ENCODE data around the gene SLC16A8. TPM values are rescaled to one million over a fixed set of nuclear protein-coding genes. Genes with fewer than 3 reads are reported as not detected.

SLC16A8 gene
- total and polyA plus RNA-seq, 2 of the 13 experiments (the other 11 are each of a cell fraction or from before 2014, with no cell fraction given): not detected

GRCh38 chr22:38075961-38076360 lies 8.0 kb downstream of the SLC16A8 start (continued):
- no peak for TF ChIP-seq U2AF1 (optimal IDR thresholded peaks at IDR 0.05; ENCODE audit: low read depth, low read length)
- no peak for TF ChIP-seq HNRNPUL1 (IDR thresholded peaks at IDR 0.05; ENCODE audit: low read depth, low read length)
- TF ChIP-seq THRA (CRISPR knock-in tag; IDR thresholded peaks at IDR 0.05; ENCODE audit: borderline replicate concordance): no peak
- no peak for TF ChIP-seq SOX5 (CRISPR knock-in tag; IDR thresholded peaks at IDR 0.05; ENCODE audit: borderline replicate concordance)
- no peak for TF ChIP-seq ZSCAN20 (CRISPR knock-in tag; IDR thresholded peaks at IDR 0.05; ENCODE audit: borderline replicate concordance)
- no peak for TF ChIP-seq ZNF33B (CRISPR knock-in tag; IDR thresholded peaks at IDR 0.05)
- TF ChIP-seq ZNF44 (CRISPR knock-in tag; IDR thresholded peaks at IDR 0.05): no peak

GRCh38 chr22:38075105-38075825 lies 8.7 kb downstream of the SLC16A8 start:
- Histone ChIP-seq H3K79me2 (ENCODE audit: insufficient read depth, low read length) (no peaks in the 10 kb centered on the region), H3K27me3 (ENCODE audit: control insufficient read depth in 1 of 2, insufficient read depth in 2 of 2, low read length in 2 of 2) (no peaks in the 10 kb centered on the region), H3K27ac (ENCODE audit: extremely low read length, insufficient read depth, low read length) (no peak overlapping the region), H3K4me2 (ENCODE audit: low read depth, low read length) (no peak overlapping the region), H3K9ac (ENCODE audit: insufficient read depth, low read depth, low read length) (no peak overlapping the region), H3K4me1 (ENCODE audit: insufficient read depth, low read length) (no peaks in the 10 kb centered on the region), H4K20me1 (ENCODE audit: insufficient read depth, low read length) (no peaks in the 10 kb centered on the region), H3K4me3 (replicated peaks in 1 of 3; ENCODE audit: insufficient read depth in 1 of 3, low read depth in 2 of 3, low read length in 3 of 3) (no peak overlapping the region), H3K9me3 (ENCODE audit: low read length) (no peaks in the 10 kb centered on the region), H2AFZ (ENCODE audit: low read length) (no peak overlapping the region), H3K36me3 (replicated peaks in 1 of 2; ENCODE audit: control insufficient read depth in 1 of 2, insufficient read depth in 2 of 2, low read length in 2 of 2) (peaks cover 8 to 14% of the 10 kb centered on the region in 2 experiments)
- DNase-seq (ENCODE audit: low spot score) (no peak), FAIRE-seq (no peak), ATAC-seq (no peak)
- POLR2A ChIA-PET: interaction anchor here (1.6 kb wide), 1 partner anchor 35 kb away, joined by 4 read pairs; the partner anchor contains the start of gene BAIAP2L2
- CTCF ChIA-PET (ENCODE audit: low intra/inter-chr PET ratio, low total read pairs): no interaction called here
- WGBS (ENCODE audit: low lambda C conversion rate): 94% methylated on average over 20 of the region's 32 CpGs
- intact Hi-C loops (cut with micrococcal nuclease; ENCODE audit: unreplicated experiment) (no loop called here), in situ Hi-C loops (cut with HindIII; ENCODE audit: extremely low pct_ligation_motif_present, low pct_unique_long_range_greater_than_20kb) (no loop called here)
- no TSS peak for BruUV-seq (replicated peaks)
- TF ChIP-seq, protein P1, sequence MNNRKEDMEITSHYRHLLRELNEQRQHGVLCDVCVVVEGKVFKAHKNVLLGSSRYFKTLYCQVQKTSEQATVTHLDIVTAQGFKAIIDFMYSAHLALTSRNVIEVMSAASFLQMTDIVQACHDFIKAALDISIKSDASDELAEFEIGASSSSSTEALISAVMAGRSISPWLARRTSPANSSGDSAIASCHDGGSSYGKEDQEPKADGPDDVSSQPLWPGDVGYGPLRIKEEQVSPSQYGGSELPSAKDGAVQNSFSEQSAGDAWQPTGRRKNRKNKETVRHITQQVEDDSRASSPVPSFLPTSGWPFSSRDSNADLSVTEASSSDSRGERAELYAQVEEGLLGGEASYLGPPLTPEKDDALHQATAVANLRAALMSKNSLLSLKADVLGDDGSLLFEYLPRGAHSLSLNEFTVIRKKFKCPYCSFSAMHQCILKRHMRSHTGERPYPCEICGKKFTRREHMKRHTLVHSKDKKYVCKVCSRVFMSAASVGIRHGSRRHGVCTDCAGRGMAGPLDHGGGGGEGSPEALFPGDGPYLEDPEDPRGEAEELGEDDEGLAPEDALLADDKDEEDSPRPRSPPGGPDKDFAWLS (CRISPR knock-in tag; IDR thresholded peaks at IDR 0.05; ENCODE audit: borderline replicate concordance): no peak
- 0 out of 2 replicates have a peak, but pooled peaks have one; percentile 31 for TF ChIP-seq RBFOX2 (IDR thresholded peaks at IDR 0.05; ENCODE audit: low read depth, low read length)
